ENCODE results near the gene RGS6.

RGS6 gene

GRCh38 chr14:72060460-72060859 lies 128.2 kb downstream of the RGS6 start:
- no peak for TF ChIP-seq POU2F2 (IDR thresholded peaks at IDR 0.05; ENCODE audit: low read depth, low read length)
- no peak for TF ChIP-seq TAF1 (IDR thresholded peaks at IDR 0.05; ENCODE audit: low read depth, low read length)
- no peak for TF ChIP-seq POLR2AphosphoS5 (IDR thresholded peaks at IDR 0.05; ENCODE audit: low read depth, low read length)
- no peak for TF ChIP-seq PAX5 (IDR thresholded peaks at IDR 0.05; ENCODE audit: insufficient read depth, low read length, severe bottlenecking)
- no peak for TF ChIP-seq POLR2A (IDR thresholded peaks at IDR 0.05; ENCODE audit: low read depth, low read length)
- TF ChIP-seq SPI1 (IDR thresholded peaks at IDR 0.05; ENCODE audit: low read depth, low read length): no peak
- FAIRE-seq (no peak), DNase-seq (ENCODE audit: insufficient read length, low spot score) (no peak)

GRCh38 chr14:72060917-72061316 lies 128.7 kb downstream of the RGS6 start:
- no peak for FAIRE-seq
- no peak for DNase-seq (ENCODE audit: insufficient read length, low spot score)
- TF ChIP-seq POLR2AphosphoS5 (IDR thresholded peaks at IDR 0.05; ENCODE audit: low read depth, low read length) (no peak), POLR2A (IDR thresholded peaks at IDR 0.05; ENCODE audit: low read depth, low read length) (no peak), PAX5 (IDR thresholded peaks at IDR 0.05; ENCODE audit: insufficient read depth, low read length, severe bottlenecking) (no peak), POU2F2 (IDR thresholded peaks at IDR 0.05; ENCODE audit: low read depth, low read length) (no peak), SPI1 (IDR thresholded peaks at IDR 0.05; ENCODE audit: low read depth, low read length) (no peak)

- no peak for FAIRE-seq
- DNase-seq (ENCODE audit: insufficient read length, low spot score): no peak
- TF ChIP-seq POLR2A (IDR thresholded peaks at IDR 0.05; ENCODE audit: low read depth, low read length) (no peak), SPI1 (IDR thresholded peaks at IDR 0.05; ENCODE audit: low read depth, low read length) (no peak), POLR2AphosphoS5 (IDR thresholded peaks at IDR 0.05; ENCODE audit: low read depth, low read length) (no peak), PAX5 (IDR thresholded peaks at IDR 0.05; ENCODE audit: insufficient read depth, low read length, severe bottlenecking) (no peak), POU2F2 (IDR thresholded peaks at IDR 0.05; ENCODE audit: low read depth, low read length) (no peak), TAF1 (IDR thresholded peaks at IDR 0.05; ENCODE audit: low read depth, low read length) (no peak)
These were observed 129.5 kb downstream of the RGS6 start for GRCh38 chr14:72061718-72062117.

GRCh38 chr14:72063761-72064282 lies 131.6 kb downstream of the RGS6 start:
- FAIRE-seq (no peak), DNase-seq (ENCODE audit: insufficient read length, low spot score) (no peak)
- TF ChIP-seq POLR2A (IDR thresholded peaks at IDR 0.05; ENCODE audit: low read depth, low read length): no peak
- no peak for TF ChIP-seq SPI1 (IDR thresholded peaks at IDR 0.05; ENCODE audit: low read depth, low read length)
- no peak for TF ChIP-seq POU2F2 (IDR thresholded peaks at IDR 0.05; ENCODE audit: low read depth, low read length)
- no peak for TF ChIP-seq TAF1 (IDR thresholded peaks at IDR 0.05; ENCODE audit: low read depth, low read length)
- TF ChIP-seq PAX5 (IDR thresholded peaks at IDR 0.05; ENCODE audit: insufficient read depth, low read length, severe bottlenecking): no peak
- TF ChIP-seq POLR2AphosphoS5 (IDR thresholded peaks at IDR 0.05; ENCODE audit: low read depth, low read length): no peak

- FAIRE-seq (no peak), DNase-seq (ENCODE audit: insufficient read length, low spot score) (no peak)
- TF ChIP-seq TAF1 (IDR thresholded peaks at IDR 0.05; ENCODE audit: low read depth, low read length) (no peak), POLR2AphosphoS5 (IDR thresholded peaks at IDR 0.05; ENCODE audit: low read depth, low read length) (no peak), PAX5 (IDR thresholded peaks at IDR 0.05; ENCODE audit: insufficient read depth, low read length, severe bottlenecking) (no peak), POU2F2 (IDR thresholded peaks at IDR 0.05; ENCODE audit: low read depth, low read length) (no peak), SPI1 (IDR thresholded peaks at IDR 0.05; ENCODE audit: low read depth, low read length) (no peak), POLR2A (IDR thresholded peaks at IDR 0.05; ENCODE audit: low read depth, low read length) (no peak)
These were observed 132.3 kb downstream of the RGS6 start for GRCh38 chr14:72064501-72064900.

GRCh38 chr14:72070458-72070857 lies 138.2 kb downstream of the RGS6 start:
- TF ChIP-seq POLR2A (IDR thresholded peaks at IDR 0.05; ENCODE audit: low read depth, low read length) (no peak), TAF1 (IDR thresholded peaks at IDR 0.05; ENCODE audit: low read depth, low read length) (no peak), SPI1 (IDR thresholded peaks at IDR 0.05; ENCODE audit: low read depth, low read length) (no peak), POLR2AphosphoS5 (IDR thresholded peaks at IDR 0.05; ENCODE audit: low read depth, low read length) (no peak), POU2F2 (IDR thresholded peaks at IDR 0.05; ENCODE audit: low read depth, low read length) (no peak), PAX5 (IDR thresholded peaks at IDR 0.05; ENCODE audit: insufficient read depth, low read length, severe bottlenecking) (no peak)
- no peak for FAIRE-seq
- DNase-seq (ENCODE audit: insufficient read length, low spot score): no peak

GRCh38 chr14:72075649-72076334 lies 143.6 kb downstream of the RGS6 start:
- TF ChIP-seq PAX5 (IDR thresholded peaks at IDR 0.05; ENCODE audit: insufficient read depth, low read length, severe bottlenecking) (no peak), POLR2AphosphoS5 (IDR thresholded peaks at IDR 0.05; ENCODE audit: low read depth, low read length) (no peak), TAF1 (IDR thresholded peaks at IDR 0.05; ENCODE audit: low read depth, low read length) (no peak), POLR2A (IDR thresholded peaks at IDR 0.05; ENCODE audit: low read depth, low read length) (no peak), POU2F2 (IDR thresholded peaks at IDR 0.05; ENCODE audit: low read depth, low read length) (no peak), SPI1 (IDR thresholded peaks at IDR 0.05; ENCODE audit: low read depth, low read length) (no peak)
- no peak for FAIRE-seq
- no peak for DNase-seq (ENCODE audit: insufficient read length, low spot score)

- TF ChIP-seq POLR2AphosphoS5 (IDR thresholded peaks at IDR 0.05; ENCODE audit: low read depth, low read length) (no peak), SPI1 (IDR thresholded peaks at IDR 0.05; ENCODE audit: low read depth, low read length) (no peak)
- FAIRE-seq: no peak
- no peak for DNase-seq (ENCODE audit: insufficient read length, low spot score)
These were observed 148.9 kb downstream of the RGS6 start for GRCh38 chr14:72081137-72081536.

GRCh38 chr14:72084935-72085334 lies 152.7 kb downstream of the RGS6 start:
- FAIRE-seq: no peak
- DNase-seq (ENCODE audit: insufficient read length, low spot score): no peak
- TF ChIP-seq TAF1 (IDR thresholded peaks at IDR 0.05; ENCODE audit: low read depth, low read length) (no peak), POLR2AphosphoS5 (IDR thresholded peaks at IDR 0.05; ENCODE audit: low read depth, low read length) (no peak), POU2F2 (IDR thresholded peaks at IDR 0.05; ENCODE audit: low read depth, low read length) (no peak), SPI1 (IDR thresholded peaks at IDR 0.05; ENCODE audit: low read depth, low read length) (no peak), POLR2A (IDR thresholded peaks at IDR 0.05; ENCODE audit: low read depth, low read length) (no peak), PAX5 (IDR thresholded peaks at IDR 0.05; ENCODE audit: insufficient read depth, low read length, severe bottlenecking) (no peak)

- TF ChIP-seq POLR2AphosphoS5 (IDR thresholded peaks at IDR 0.05; ENCODE audit: low read depth, low read length) (no peak), TAF1 (IDR thresholded peaks at IDR 0.05; ENCODE audit: low read depth, low read length) (no peak), POLR2A (IDR thresholded peaks at IDR 0.05; ENCODE audit: low read depth, low read length) (no peak), SPI1 (IDR thresholded peaks at IDR 0.05; ENCODE audit: low read depth, low read length) (no peak), POU2F2 (IDR thresholded peaks at IDR 0.05; ENCODE audit: low read depth, low read length) (no peak), PAX5 (IDR thresholded peaks at IDR 0.05; ENCODE audit: insufficient read depth, low read length, severe bottlenecking) (no peak)
- no peak for DNase-seq (ENCODE audit: insufficient read length, low spot score)
- no peak for FAIRE-seq
These were observed 157.4 kb downstream of the RGS6 start for GRCh38 chr14:72089625-72090024.
